AG04449 (cell line): ENCODE data around the gene MT1A.
"Not testable (repeated sequence)": the region's sequence is repeated elsewhere in the genome, so short reads cannot be mapped to it uniquely, and the experiment has no call there.

ENCODE experiments used
- CTCF ChIA-PET: fragments of 350-600 bp; formaldehyde crosslinking; extraction: SDS; loops from one replicate; lab custom pipeline; 2021; ENCODE audit warnings: antibody characterized with exemption; lab: Yijun Ruan, JAX
- POLR2A ChIA-PET: fragments of 400-600, 350-600 bp; formaldehyde crosslinking; extraction: SDS; loops from one replicate; lab custom pipeline; 2020; ENCODE audit warnings: antibody characterized with exemption, inconsistent platforms; lab: Yijun Ruan, JAX
- DNase-seq: peaks from one replicate; pipeline ENCODE4 v3.0.0-alpha.2; 2010; ENCODE audit warnings: low read depth, low spot score
- H3K4me3 ChIP-seq: 2 replicates; pipeline ENCODE4 v1.5.1; 2011; ENCODE audit warnings: low read depth, mild to moderate bottlenecking, control low read depth, low read length
- CTCF ChIP-seq: IDR thresholded peaks from one replicate; pipeline ENCODE4 v1.5.1; 2011; ENCODE audit warnings: mild to moderate bottlenecking, moderate library complexity, low read length, control low read depth, inconsistent platforms; ENCODE audit not compliant: insufficient read depth; ENCODE audit errors: missing control alignments

The MT1A gene

GRCh38 chr16:56618138-56618537 lies 20.3 kb upstream of the MT1A start:
- CTCF ChIA-PET, result interaction anchor here (1.2 kb wide), 1 partner anchor 10 kb away, joined by 3 read pairs; the partner anchor contains the start of gene MT2A
- POLR2A ChIA-PET, result interaction anchor here (0.6 to 17.5 kb wide), 3 partner anchors 8 to 317 kb away, joined by 4 to 263 read pairs (median 8); partner anchors contain the start of genes MT1E and MT2A
- no peak overlapping the region for H3K4me3 ChIP-seq

GRCh38 chr16:56620339-56620897 lies 18.0 kb upstream of the MT1A start:
- ChIA-PET POLR2A (no interaction called here), CTCF (interaction anchor here (1.1 kb wide), 1 partner anchor 82 kb away, joined by 3 read pairs; no protein-coding TSS in a partner anchor)
- no peak for TF ChIP-seq CTCF
- no peak for DNase-seq
- no peak overlapping the region for H3K4me3 ChIP-seq

More at GRCh38 chr16:56618138-56618537, 20.3 kb upstream of the MT1A start:
- DNase-seq, result no peak
- TF ChIP-seq CTCF, result no peak

DNA sequence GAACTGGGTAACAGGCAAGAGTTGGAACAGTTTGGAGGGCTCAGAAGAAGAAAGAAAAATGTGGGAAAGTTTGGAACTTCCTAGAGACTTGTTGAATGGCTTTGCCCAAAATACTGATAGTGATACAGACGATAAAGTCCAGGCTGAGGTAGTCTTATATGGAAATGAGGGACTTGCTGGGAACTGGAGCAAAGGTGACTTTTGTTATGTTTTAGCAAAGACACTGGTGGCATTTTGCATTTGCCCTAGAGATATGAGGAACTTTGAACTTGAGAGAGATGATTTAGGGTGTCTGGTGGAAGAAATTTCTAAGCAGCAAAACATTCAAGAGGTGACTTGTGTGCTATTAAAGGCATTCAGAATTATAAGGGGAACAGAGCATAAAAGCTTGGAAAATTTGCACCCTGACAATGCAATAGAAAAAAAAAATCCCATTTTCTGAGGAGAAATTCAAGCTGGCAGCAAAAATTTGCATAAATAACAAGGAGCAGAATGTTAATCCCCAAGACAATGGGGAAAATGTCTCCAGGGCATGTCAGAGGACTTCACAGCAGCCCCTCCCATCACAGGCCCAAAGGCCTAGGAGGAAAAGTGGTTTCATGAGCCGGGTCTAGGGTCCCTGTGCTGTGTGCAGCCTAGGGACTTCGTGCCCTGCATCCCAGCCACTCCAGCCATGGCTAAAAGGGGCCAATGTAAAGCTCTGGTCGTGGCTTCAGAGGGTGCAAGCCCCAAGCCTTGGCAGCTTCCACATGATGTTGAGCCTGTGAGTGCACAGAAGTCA lies 16.6 kb upstream of the MT1A start:
- POLR2A ChIA-PET, result interaction anchor here (9.0 kb wide), 1 partner anchor 12 kb away, joined by 263 read pairs; the partner anchor contains the start of gene MT2A
- H3K4me3 ChIP-seq, DNase-seq: not testable (repeated sequence)
- CTCF ChIA-PET, result interaction anchor here (0.8 kb wide), 1 partner anchor 16 kb away, joined by 3 read pairs; no protein-coding TSS in a partner anchor

DNA sequence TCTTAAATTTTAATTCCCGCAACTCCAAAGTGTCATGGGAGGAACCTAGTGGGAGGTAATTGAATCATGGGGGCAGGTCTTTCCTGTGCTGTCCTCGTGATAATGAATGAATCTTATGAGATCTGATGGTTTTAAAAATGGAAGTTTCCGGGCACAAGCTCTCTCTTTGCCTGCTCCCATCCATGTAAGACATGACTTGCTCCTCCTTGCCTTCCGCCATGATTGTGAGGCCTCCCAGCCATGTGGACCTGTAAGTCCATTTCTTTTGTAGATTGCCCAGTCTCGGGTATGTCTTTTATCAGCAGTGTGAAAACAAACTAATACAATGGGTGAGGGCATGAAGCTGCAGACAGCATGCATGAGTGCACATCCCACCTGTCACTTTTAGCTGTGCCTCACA lies 15.3 kb upstream of the MT1A start:
- POLR2A ChIA-PET, result interaction anchor here (9.0 kb wide), 1 partner anchor 13 kb away, joined by 263 read pairs; the partner anchor contains the start of gene MT2A
- not testable (repeated sequence) for H3K4me3 ChIP-seq, DNase-seq
- CTCF ChIA-PET, result interaction anchor here (0.9 to 1.8 kb wide), 4 partner anchors 11 to 109 kb away, joined by 3 to 11 read pairs (median 5); no protein-coding TSS in a partner anchor

- ChIA-PET POLR2A (interaction anchor here (9.0 kb wide), 1 partner anchor 13 kb away, joined by 263 read pairs; the partner anchor contains the start of gene MT2A), CTCF (interaction anchor here (0.6 to 1.8 kb wide), 5 partner anchors 11 to 110 kb away, joined by 3 to 11 read pairs (median 4); partner anchors contain the start of gene MT2A)
- no peak for DNase-seq
- TF ChIP-seq CTCF, result no peak
- no peak overlapping the region for H3K4me3 ChIP-seq
These were observed 14.8 kb upstream of the MT1A start for GRCh38 chr16:56623637-56624036.

- H3K4me3 ChIP-seq, result peak within 1 kb of the TSS; percentile 84
- POLR2A ChIA-PET, result interaction anchor here (0.6 to 9.0 kb wide), 15 partner anchors 11 to 461 kb away, joined by 3 to 263 read pairs (median 5); partner anchors contain the start of genes BBS2, MT1X and MT2A
- no peak for DNase-seq
- no peak for TF ChIP-seq CTCF
- CTCF ChIA-PET, result interaction anchor here (1.0 to 2.1 kb wide), 5 partner anchors 9 to 111 kb away, joined by 3 to 8 read pairs (median 3); no protein-coding TSS in a partner anchor
These were observed 13.1 kb upstream of the MT1A start, which contains the start of gene MT1E for GRCh38 chr16:56625140-56625942. TSS of gene MT1E (plus strand) at chr16:56625781. CDS start at chr16:56625852, 71 bp downstream.
